Hepatocyte (in vitro differentiated cells): Measurements from ENCODE around the gene SRC. TPM values are rescaled to one million over a fixed set of nuclear protein-coding genes. Genes with fewer than 3 reads are reported as not detected.

ENCODE experiments used
- DNase-seq: peaks from one replicate; pipeline ENCODE4 v3.0.0-alpha.2; 2016; ENCODE audit warnings: low spot score
- H2AFZ ChIP-seq: fragments of 200-600 bp; sonication (generic); 2 replicates; pipeline ENCODE4 v1.6.0; 2016; ENCODE audit warnings: antibody characterized with exemption, mild to moderate bottlenecking
- H3K27ac ChIP-seq: fragments of 200-600 bp; sonication (generic); 2 replicates; pipeline ENCODE4 v1.5.1; 2016; ENCODE audit warnings: mild to moderate bottlenecking
- H3K27me3 ChIP-seq: fragments of 200-600 bp; sonication (generic); 2 replicates; pipeline ENCODE4 v1.6.1; 2016
- H3K36me3 ChIP-seq: fragments of 200-600 bp; sonication (generic); replicated peaks from 2 replicates; pipeline ENCODE4 v1.5.1; 2016; ENCODE audit warnings: low read depth; ENCODE audit not compliant: insufficient read depth
- H3K4me1 ChIP-seq: fragments of 200-600 bp; sonication (generic); 2 replicates; pipeline ENCODE4 v1.5.1; 2016; ENCODE audit warnings: mild to moderate bottlenecking, moderate library complexity; ENCODE audit not compliant: insufficient read depth
- H3K4me2 ChIP-seq: fragments of 200-600 bp; sonication (generic); 2 replicates; pipeline ENCODE4 v1.6.0; 2016
- H3K4me3 ChIP-seq: fragments of 200-600 bp; sonication (generic); 2 replicates; pipeline ENCODE4 v1.5.1; 2016; ENCODE audit warnings: mild to moderate bottlenecking
- H3K79me2 ChIP-seq: fragments of 200-600 bp; sonication (generic); 2 replicates; pipeline ENCODE4 v1.6.0; 2017; ENCODE audit warnings: mild to moderate bottlenecking
- H3K9me2 ChIP-seq: fragments of 200-600 bp; sonication (generic); replicated peaks from 2 replicates; pipeline ENCODE4 v1.6.0; 2017; ENCODE audit warnings: mild to moderate bottlenecking; ENCODE audit not compliant: insufficient read depth
- H3K9me3 ChIP-seq: fragments of 200-600 bp; sonication (generic); 2 replicates; pipeline ENCODE4 v1.5.1; 2016; ENCODE audit warnings: low read depth, mild to moderate bottlenecking
- H4K20me1 ChIP-seq: fragments of 200-600 bp; sonication (generic); 2 replicates; pipeline ENCODE4 v1.6.0; 2016; ENCODE audit warnings: mild to moderate bottlenecking; ENCODE audit not compliant: insufficient read depth, poor library complexity, severe bottlenecking
- CTCF ChIP-seq: fragments of 200-600 bp; sonication (generic); IDR thresholded peaks from 2 replicates; pipeline ENCODE4 v1.5.1; 2016; ENCODE audit warnings: antibody characterized with exemption, mild to moderate bottlenecking; ENCODE audit not compliant: poor library complexity
- EZH2 ChIP-seq: fragments of 200-600 bp; sonication (generic); IDR thresholded peaks from 2 replicates; pipeline ENCODE4 v1.6.1; 2016; ENCODE audit warnings: antibody characterized with exemption, mild to moderate bottlenecking, borderline replicate concordance
- EZH2phosphoT487 ChIP-seq: fragments of 200-600 bp; sonication (generic); IDR thresholded peaks from one replicate; pipeline ENCODE4 v1.6.1; 2018; ENCODE audit warnings: antibody characterized with exemption, mild to moderate bottlenecking, low read depth, moderate library complexity; ENCODE audit not compliant: unreplicated experiment, severe bottlenecking
- WGBS: methylation state at CpG from one replicate; pipeline ENCODE4 v1.1.6; 2016; ENCODE audit warnings: low lambda C conversion rate; ENCODE audit errors: missing lambda C conversion rate; 5-methylcytosine and 5-hydroxymethylcytosine counted together
- polyA plus RNA-seq: library from polyadenylated mRNA; unstranded; fragments of >200 nt; fragmentation: Nextera tagmentation; extraction: Ambion mirVana; gene quantifications from 2 replicates; pipeline ENCODE4 v1.2.1, GENCODE V29; 2016
- total RNA-seq: library from RNA; depleted of rRNA; stranded (reverse); fragments of >200 nt; gene quantifications from 2 replicates; pipeline ENCODE4 v1.2.3, GENCODE V29; 2014

The SRC gene
- total and polyA plus RNA-seq, 2 experiments from 2014 or later, result 55.1 to 69.8 TPM

- TF ChIP-seq CTCF (no peak), EZH2phosphoT487 (no peak), EZH2 (no peak)
- Histone ChIP-seq H3K9me3 (no peaks in the 10 kb centered on the region), H3K9me2 (no peaks in the 10 kb centered on the region), H3K79me2 (no peaks in the 10 kb centered on the region), H2AFZ (no peak overlapping the region), H3K4me2 (no peak overlapping the region), H3K36me3 (no peaks in the 10 kb centered on the region), H4K20me1 (no peaks in the 10 kb centered on the region), H3K4me1 (peaks cover 17% of the 10 kb centered on the region), H3K4me3 (no peak overlapping the region), H3K27ac (no peak overlapping the region), H3K27me3 (peaks cover 19% of the 10 kb centered on the region)
- no peak for DNase-seq
- WGBS, result 65% methylated on average over 2 of the region's 2 CpGs
Observed at GRCh38 chr20:37418591-37419109, 72.7 kb downstream of the SRC start.

- WGBS, result 96% methylated on average over 3 of the region's 3 CpGs
- Histone ChIP-seq H3K9me3 (no peaks in the 10 kb centered on the region), H2AFZ (no peak overlapping the region), H3K9me2 (no peaks in the 10 kb centered on the region), H3K36me3 (no peaks in the 10 kb centered on the region), H3K4me1 (peaks cover 12% of the 10 kb centered on the region), H3K4me2 (no peak overlapping the region), H3K79me2 (no peaks in the 10 kb centered on the region), H3K4me3 (no peak overlapping the region), H3K27ac (no peak overlapping the region), H4K20me1 (no peaks in the 10 kb centered on the region), H3K27me3 (peaks cover 21% of the 10 kb centered on the region)
- no peak for DNase-seq
- no peak for TF ChIP-seq CTCF
- TF ChIP-seq EZH2, result no peak
- TF ChIP-seq EZH2phosphoT487, result no peak
Observed at GRCh38 chr20:37419307-37419706, 73.4 kb downstream of the SRC start.

GRCh38 chr20:37419774-37420542, 74.0 kb downstream of the SRC start:
- Histone ChIP-seq H3K9me3 (no peaks in the 10 kb centered on the region), H3K27ac (no peak overlapping the region), H3K36me3 (no peaks in the 10 kb centered on the region), H3K4me1 (peaks cover 12% of the 10 kb centered on the region), H3K27me3 (peaks cover 15% of the 10 kb centered on the region), H3K4me2 (no peak overlapping the region), H4K20me1 (no peaks in the 10 kb centered on the region), H3K4me3 (no peak overlapping the region), H3K79me2 (no peaks in the 10 kb centered on the region), H3K9me2 (no peaks in the 10 kb centered on the region), H2AFZ (no peak overlapping the region)
- no peak for DNase-seq
- WGBS, result 86% methylated on average over 12 of the region's 13 CpGs
- no peak for TF ChIP-seq CTCF
- no peak for TF ChIP-seq EZH2
- no peak for TF ChIP-seq EZH2phosphoT487
